ENCODE measurements around the gene LOXL3.

LOXL3 gene

GRCh38 chr2:74553892-74554819 is at the start of gene LOXL3, which contains the start of gene DOK1:
LOXL3 (minus strand) TSS chr2:74553942; CDS start chr2:74552634, 1,308 bp downstream.
DOK1 (plus strand) TSS chr2:74554720; CDS start chr2:74554755, 35 bp downstream.
- H3K27me3 ChIP-seq (replicated peaks) = no peaks in the 10 kb centered on the region
- peak within 1 kb of the TSS; percentile 90 for H3K27ac ChIP-seq
- peak within 1 kb of the TSS; percentile 90 for H3K4me3 ChIP-seq (ENCODE audit: low read depth, low read length)
- no peak for TF ChIP-seq CTCF (IDR thresholded peaks at IDR 0.05; ENCODE audit: low read depth, low read length, missing control alignments)
- in situ Hi-C loops (cut with HindIII; ENCODE audit: low pct_ligation_motif_present, low sequenced_read_pairs) = no loop called here
- peak; percentile 80 for DNase-seq
- peaks cover 6% of the 10 kb centered on the region for H3K36me3 ChIP-seq (replicated peaks)

- no peak for DNase-seq
- H3K27ac ChIP-seq = no peak overlapping the region
- H3K4me3 ChIP-seq (ENCODE audit: low read depth, low read length) = no peak overlapping the region
- no peaks in the 10 kb centered on the region for H3K36me3 ChIP-seq (replicated peaks)
- no peak for TF ChIP-seq CTCF (IDR thresholded peaks at IDR 0.05; ENCODE audit: low read depth, low read length, missing control alignments)
- in situ Hi-C loops (cut with HindIII; ENCODE audit: low pct_ligation_motif_present, low sequenced_read_pairs) = no loop called here
- peaks cover 4% of the 10 kb centered on the region for H3K27me3 ChIP-seq (replicated peaks)
These were observed 49.0 kb upstream of the LOXL3 start for GRCh38 chr2:74602586-74603281.

GRCh38 chr2:74599676-74600075 is 45.9 kb upstream of the LOXL3 start:
- Histone ChIP-seq H3K4me3 (ENCODE audit: low read depth, low read length) (no peak overlapping the region), H3K36me3 (replicated peaks) (no peaks in the 10 kb centered on the region), H3K27ac (no peak overlapping the region), H3K27me3 (replicated peaks) (peaks cover 4% of the 10 kb centered on the region)
- TF ChIP-seq CTCF (IDR thresholded peaks at IDR 0.05; ENCODE audit: low read depth, low read length, missing control alignments) = no peak
- in situ Hi-C loops (cut with HindIII; ENCODE audit: low pct_ligation_motif_present, low sequenced_read_pairs) = no loop called here
- DNase-seq = no peak

- H3K27ac ChIP-seq = no peak overlapping the region
- in situ Hi-C loops (cut with HindIII; ENCODE audit: low pct_ligation_motif_present, low sequenced_read_pairs) = no loop called here
- no peaks in the 10 kb centered on the region for H3K27me3 ChIP-seq (replicated peaks)
- no peak for TF ChIP-seq CTCF (IDR thresholded peaks at IDR 0.05; ENCODE audit: low read depth, low read length, missing control alignments)
- no peaks in the 10 kb centered on the region for H3K36me3 ChIP-seq (replicated peaks)
- H3K4me3 ChIP-seq (ENCODE audit: low read depth, low read length) = no peak overlapping the region
- DNase-seq = no peak
These were observed 43.7 kb upstream of the LOXL3 start for GRCh38 chr2:74597410-74597809.

- no peak for TF ChIP-seq CTCF (IDR thresholded peaks at IDR 0.05; ENCODE audit: low read depth, low read length, missing control alignments)
- Histone ChIP-seq H3K4me3 (ENCODE audit: low read depth, low read length) (no peak overlapping the region), H3K27me3 (replicated peaks) (peaks cover under 1% of the 10 kb centered on the region), H3K36me3 (replicated peaks) (no peaks in the 10 kb centered on the region), H3K27ac (no peak overlapping the region)
- no peak for DNase-seq
- in situ Hi-C loops (cut with HindIII; ENCODE audit: low pct_ligation_motif_present, low sequenced_read_pairs) = no loop called here
These were observed 42.8 kb upstream of the LOXL3 start for GRCh38 chr2:74596584-74596983.

All from brain microvascular endothelial cell (primary cell).